Psoas muscle (tissue), 8 donors: ENCODE data around the gene ATP8A2. TPM values are rescaled to one million over a fixed set of nuclear protein-coding genes. Genes with fewer than 3 reads are reported as not detected.
"Not testable (repeated sequence)": the region's sequence is repeated elsewhere in the genome, so short reads cannot be mapped to it uniquely, and the experiment has no call there.

Source experiments
- ATAC-seq, 4 donors: fragments of 200-7000 bp; cut with Tn5 transposase; one replicate each; pipeline ENCODE4 v1.9.1; 2020; ENCODE audit warnings: moderate library complexity in 3 of 4, mild to moderate bottlenecking in 2 of 4
- DNase-seq, 2 donors: peaks; one replicate each; pipeline ENCODE4 v3.0.0-alpha.2; 2020
- H3K27ac ChIP-seq: fragments of 200-600 bp; one replicate; pipeline ENCODE4 v1.8.0; 2022
- H3K27me3 ChIP-seq, 3 donors: fragments of 200-600 bp in 1 of 3; one replicate each; pipeline versions ENCODE4 v1.6.1 to v1.8.0; 2013 to 2022; ENCODE audit warnings: low read length in 2 of 3, mild to moderate bottlenecking in 2 of 3, moderate library complexity in 1 of 3; ENCODE audit not compliant: insufficient read depth in 3 of 3
- H3K36me3 ChIP-seq, 2 donors: fragments of 200-600 bp in 1 of 2; one replicate each; pipeline versions ENCODE4 v1.6.1 to v1.8.0; 2013 to 2022; ENCODE audit warnings: low read depth in 1 of 2, mild to moderate bottlenecking in 1 of 2, moderate library complexity in 1 of 2; ENCODE audit not compliant: insufficient read depth in 1 of 2
- H3K4me1 ChIP-seq: fragments of 200-600 bp; one replicate; pipeline ENCODE4 v1.8.0; 2022
- H3K4me3 ChIP-seq: fragments of 200-600 bp; one replicate; pipeline ENCODE4 v1.8.0; 2022; ENCODE audit warnings: mild to moderate bottlenecking
- H3K9me3 ChIP-seq: fragments of 200-600 bp; one replicate; pipeline ENCODE4 v1.8.0; 2022
- WGBS, 3 donors: extraction: QIAGEN DNeasy Blood & Tissue Kit; methylation state at CpG; one replicate each; pipeline versions ENCODE4 v1.1.6 to v1.1.7; 2013; 5-methylcytosine and 5-hydroxymethylcytosine counted together
- intact Hi-C, 2 donors: fragments of 100-400 bp; cut with DNase I; formaldehyde crosslinking; loops; one replicate each; pipeline versions ENCODE4 v1.11.0 to v1.14.2; 2022
- polyA plus RNA-seq, 3 donors: library from polyadenylated mRNA; stranded (reverse); fragments of 200-250 nt; gene quantifications; one replicate each; pipeline ENCODE4 v1.2.3, GENCODE V29; 2013
- total RNA-seq, 4 donors: library from RNA; stranded (reverse); fragmentation: NEBNext Ultra II Directional in 2 of 4; extraction: Animal tissue kit (Norgen Biotek cat#: 25700) in 2 of 4; gene quantifications; one replicate each; pipeline versions ENCODE4 v1.2.1 to v1.2.4, GENCODE V29; 2021 to 2023
- TF ChIP-seq, protein P1 (sequence below): fragments of 200-600 bp; IDR thresholded peaks from one replicate; pipeline ENCODE4 v1.8.0; 2022; ENCODE audit warnings: antibody characterized with exemption
- donor health status: healthy with polysubstance abuse.
- donor health status: DM: no; HTN: no; CAD: no; lungs with moderate emphysema.
- donor health status: Bipolar disorder and iron deficiency.
- donor health status: healthy.
- donor health status: DM: yes; HTN: yes; CAD: no.
- donor health status: DM: no; HTN: no; CAD: no.
- donor health status: DM: no; HTN: no; CAD: no.
- donor health status: DM: yes; HTN: yes; CAD: no.

The ATP8A2 gene
- total and polyA plus RNA-seq, 7 donors: 0.02 to 0.22 (median 0.04) TPM; not detected in 2

DNA sequence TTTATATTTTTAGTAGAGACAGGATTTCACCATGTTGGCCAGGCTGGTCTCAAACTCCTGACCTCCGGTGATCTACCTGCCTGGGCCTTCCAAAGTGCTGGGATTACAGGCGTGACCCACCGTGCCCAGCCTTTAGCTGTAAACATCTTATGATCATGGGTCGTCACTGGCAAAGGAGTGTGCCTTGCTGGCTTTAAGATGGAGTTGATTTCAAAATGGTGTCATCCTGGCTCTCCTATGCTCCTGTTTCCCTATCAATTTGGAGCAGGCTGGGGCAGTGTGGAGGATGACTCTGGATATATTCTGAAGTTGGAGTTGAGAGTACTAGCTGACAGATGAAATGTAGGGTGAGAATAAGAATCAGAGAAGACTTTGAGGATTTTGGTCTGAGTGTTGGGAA, 18.4 kb upstream of the ATP8A2 start:
- TF ChIP-seq, protein P1, sequence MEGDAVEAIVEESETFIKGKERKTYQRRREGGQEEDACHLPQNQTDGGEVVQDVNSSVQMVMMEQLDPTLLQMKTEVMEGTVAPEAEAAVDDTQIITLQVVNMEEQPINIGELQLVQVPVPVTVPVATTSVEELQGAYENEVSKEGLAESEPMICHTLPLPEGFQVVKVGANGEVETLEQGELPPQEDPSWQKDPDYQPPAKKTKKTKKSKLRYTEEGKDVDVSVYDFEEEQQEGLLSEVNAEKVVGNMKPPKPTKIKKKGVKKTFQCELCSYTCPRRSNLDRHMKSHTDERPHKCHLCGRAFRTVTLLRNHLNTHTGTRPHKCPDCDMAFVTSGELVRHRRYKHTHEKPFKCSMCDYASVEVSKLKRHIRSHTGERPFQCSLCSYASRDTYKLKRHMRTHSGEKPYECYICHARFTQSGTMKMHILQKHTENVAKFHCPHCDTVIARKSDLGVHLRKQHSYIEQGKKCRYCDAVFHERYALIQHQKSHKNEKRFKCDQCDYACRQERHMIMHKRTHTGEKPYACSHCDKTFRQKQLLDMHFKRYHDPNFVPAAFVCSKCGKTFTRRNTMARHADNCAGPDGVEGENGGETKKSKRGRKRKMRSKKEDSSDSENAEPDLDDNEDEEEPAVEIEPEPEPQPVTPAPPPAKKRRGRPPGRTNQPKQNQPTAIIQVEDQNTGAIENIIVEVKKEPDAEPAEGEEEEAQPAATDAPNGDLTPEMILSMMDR: no peak
- DNase-seq: no peak
- H3K4me1 ChIP-seq: no peaks in the 10 kb centered on the region
- H3K9me3 ChIP-seq: no peaks in the 10 kb centered on the region
- intact Hi-C loops: no loop called here
- H3K36me3 ChIP-seq: no peaks in the 10 kb centered on the region
- ATAC-seq: no peak
- H3K27me3 ChIP-seq: peaks cover 0 to 7% (median 2%) of the 10 kb centered on the region in 3 donors
- WGBS, 3 donors: 83 to 89% (median 89%) methylated on average over 4 of the region's 4 CpGs
- no peak overlapping the region for H3K4me3 ChIP-seq
- H3K27ac ChIP-seq: no peak overlapping the region

DNA sequence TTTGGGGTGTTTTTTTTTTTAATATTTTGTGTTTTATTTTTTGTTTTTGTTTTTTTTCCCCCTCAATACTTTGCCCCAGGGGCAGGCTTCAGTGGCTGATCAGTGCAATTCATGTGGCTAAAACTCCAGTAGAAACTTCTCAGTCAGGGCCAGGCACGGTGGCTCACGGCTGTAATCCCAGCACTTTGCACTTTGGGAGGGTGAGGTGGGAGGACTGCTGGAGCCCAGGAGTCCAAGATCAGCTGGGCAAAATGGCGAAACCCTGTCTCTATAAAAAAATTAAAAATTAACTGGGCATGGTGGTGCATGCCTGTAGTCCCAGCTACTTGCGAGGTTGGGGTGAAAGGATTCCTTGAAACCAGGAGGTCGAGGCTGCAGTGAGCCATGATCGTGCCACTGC, 17.4 kb upstream of the ATP8A2 start:
- 76 to 80% (median 78%) methylated on average over 6 of the region's 6 CpGs for WGBS, 3 donors
- Histone ChIP-seq H3K27ac (no peak overlapping the region), H3K27me3 (peaks cover 0 to 7% (median 2%) of the 10 kb centered on the region in 3 donors), H3K4me3 (no peak overlapping the region), H3K9me3 (no peaks in the 10 kb centered on the region), H3K36me3 (no peaks in the 10 kb centered on the region), H3K4me1 (no peaks in the 10 kb centered on the region)
- TF ChIP-seq, protein P1: no peak
- ATAC-seq (no peak), DNase-seq (no peak)
- intact Hi-C loops: no loop called here

DNA sequence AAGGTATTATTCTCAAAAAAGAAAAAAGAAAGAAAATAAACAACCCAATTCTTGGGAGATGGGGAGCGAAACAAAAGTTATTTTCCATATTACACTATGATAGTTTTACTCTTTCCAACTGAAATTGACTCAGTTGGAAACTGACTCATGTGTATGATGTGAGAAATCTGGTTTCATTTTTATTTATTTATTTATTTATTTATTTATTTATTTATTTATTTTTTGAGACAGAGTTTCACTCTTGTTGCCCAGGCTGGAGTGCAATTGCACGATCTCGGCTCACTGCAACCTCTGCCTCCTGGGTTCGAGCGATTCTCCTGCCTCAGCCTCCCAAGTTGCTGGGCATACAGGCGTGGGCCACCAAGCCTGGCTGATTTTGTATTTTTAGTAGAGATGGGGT, 11.3 kb upstream of the ATP8A2 start:
- WGBS, 3 donors: 92 to 96% (median 95%) methylated on average over 6 of the region's 6 CpGs
- H3K27ac ChIP-seq, DNase-seq, H3K27me3 ChIP-seq, intact Hi-C loops, H3K4me1 ChIP-seq, H3K9me3 ChIP-seq, H3K36me3 ChIP-seq, ATAC-seq, H3K4me3 ChIP-seq: not testable (repeated sequence)

DNA sequence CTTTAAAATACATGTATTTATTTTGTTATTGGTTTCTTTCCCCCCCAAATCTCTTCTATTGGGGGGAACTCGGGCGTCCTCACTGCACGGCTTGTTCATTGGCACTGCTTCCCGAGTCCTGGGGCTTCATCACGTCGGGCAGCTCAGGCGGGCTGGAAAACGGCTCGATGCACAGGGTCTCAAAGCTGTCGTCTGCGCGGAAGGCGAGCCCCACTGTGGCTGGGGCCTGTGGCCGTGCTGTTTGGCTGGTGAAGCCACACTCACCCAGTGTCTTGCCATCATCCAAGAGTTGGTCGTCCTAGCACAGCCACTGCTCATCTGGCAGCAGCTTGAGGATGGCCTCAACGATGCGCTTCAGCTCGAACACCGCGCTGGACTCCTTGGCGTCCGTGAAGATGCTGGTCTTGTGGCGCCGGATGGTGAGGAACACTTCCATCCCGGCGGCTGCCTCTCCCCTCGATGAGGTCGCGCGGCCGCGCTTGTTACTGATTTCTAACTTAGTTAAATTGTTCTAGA, 6.0 kb upstream of the ATP8A2 start:
- intact Hi-C loops: no loop called here
- no peaks in the 10 kb centered on the region for H3K4me1 ChIP-seq
- WGBS, 3 donors: 89 to 91% (median 90%) methylated on average over 32 of the region's 32 CpGs
- no peak for ATAC-seq
- no peak for DNase-seq
- H3K4me3 ChIP-seq: no peak overlapping the region
- H3K9me3 ChIP-seq: no peaks in the 10 kb centered on the region
- no peak overlapping the region for H3K27ac ChIP-seq
- TF ChIP-seq, protein P1: no peak
- peaks cover 0 to 28% (median 5%) of the 10 kb centered on the region in 3 donors for H3K27me3 ChIP-seq
- H3K36me3 ChIP-seq: no peaks in the 10 kb centered on the region

DNA sequence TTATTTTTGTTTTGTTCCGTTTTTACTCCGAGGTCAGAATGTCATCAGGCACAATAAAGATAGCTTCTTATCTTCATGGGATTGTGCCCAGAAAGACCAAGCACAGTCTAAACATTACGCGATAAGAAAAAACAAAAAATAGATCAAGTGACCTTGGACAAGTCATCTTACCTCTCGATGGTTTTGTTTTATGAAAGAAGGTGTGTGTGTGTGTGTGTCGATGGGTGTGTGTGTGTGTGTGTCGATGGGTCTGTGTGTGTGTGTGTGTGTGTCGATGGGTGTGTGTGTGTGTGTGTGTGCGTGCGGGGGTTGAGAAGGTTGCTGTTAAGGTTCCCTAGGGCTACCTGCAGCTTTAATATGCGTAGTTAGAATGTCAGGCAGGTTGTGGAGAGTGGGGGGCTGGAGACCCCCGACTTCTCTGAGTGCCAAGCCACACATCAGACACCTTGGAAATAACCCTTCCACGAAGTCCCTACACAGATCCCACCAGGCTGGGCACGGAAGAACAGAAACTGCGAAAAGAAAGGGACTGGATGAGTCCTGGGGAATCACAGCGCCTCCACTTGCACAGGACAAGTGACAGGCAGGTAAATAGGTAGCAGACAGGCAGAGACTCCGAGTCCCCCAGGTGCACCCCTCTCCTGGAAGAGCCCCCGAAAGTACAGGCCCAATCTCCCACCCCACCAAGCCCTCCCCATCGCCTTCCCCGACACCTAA, 458 bp upstream of the ATP8A2 start:
- Histone ChIP-seq H3K36me3 (no peaks in the 10 kb centered on the region), H3K4me3 (no peak overlapping the region), H3K27me3 (peaks cover 0 to 75% (median 27%) of the 10 kb centered on the region in 3 donors), H3K4me1 (no peaks in the 10 kb centered on the region), H3K27ac (no peak overlapping the region), H3K9me3 (no peaks in the 10 kb centered on the region)
- TF ChIP-seq, protein P1: no peak
- intact Hi-C loops: loop anchor here in 1 of 2 donors (10.0 kb wide), 1 partner anchor 377 kb away; no protein-coding TSS in a partner anchor
- DNase-seq (no peak), ATAC-seq (no peak)
- WGBS, 3 donors: 49 to 54% (median 53%) methylated on average over 19 to 20 of the region's 20 CpGs
